Measurements from ENCODE around the gene ZNF407. TPM values are rescaled to one million over a fixed set of nuclear protein-coding genes. Genes with fewer than 3 reads are reported as not detected.

The ZNF407 gene
- total and polyA plus RNA-seq, 2 of the 13 experiments (the other 11 are each of a cell fraction or from before 2014, with no cell fraction given): 2.3 to 8.7 TPM

DNA sequence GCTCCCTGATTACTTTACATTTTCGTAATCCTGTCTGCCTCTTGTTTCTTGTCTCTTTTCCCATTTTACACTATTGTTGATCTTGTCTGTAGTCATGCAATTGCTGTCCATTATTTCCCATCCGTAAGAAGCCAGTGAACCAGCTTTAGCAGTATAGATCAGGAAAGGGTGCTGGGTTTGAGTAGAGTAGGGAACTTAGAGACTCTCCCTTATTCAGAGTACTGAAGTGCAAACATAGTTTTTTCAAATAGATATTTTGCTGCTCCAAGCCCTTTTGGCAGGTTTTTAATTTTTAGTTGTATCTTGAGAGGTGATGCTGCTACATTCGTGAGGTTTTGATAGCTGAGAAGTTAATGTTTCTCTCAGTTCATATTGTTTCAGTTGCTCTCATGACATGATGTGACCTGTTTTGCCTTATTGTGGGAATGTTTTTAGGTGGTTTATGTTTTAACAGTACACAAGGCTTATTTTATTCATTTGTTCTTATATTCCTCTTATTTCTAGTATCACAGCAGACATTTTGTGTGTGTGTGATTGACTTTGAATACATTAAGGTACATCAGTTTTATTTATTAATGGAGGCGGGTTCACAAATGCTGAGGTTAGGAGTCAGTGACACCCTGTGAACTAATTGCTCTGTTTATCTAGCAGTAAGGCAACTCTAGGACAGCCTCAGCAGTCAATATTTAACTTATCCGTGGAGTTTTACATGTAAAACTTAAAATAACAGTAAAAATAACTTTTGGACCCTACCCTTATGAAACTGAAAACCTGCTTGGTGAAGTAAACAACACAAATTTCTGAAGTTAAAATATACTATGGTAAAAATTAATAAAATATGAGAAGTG lies 118.4 kb downstream of the ZNF407 start (continued):
- TF ChIP-seq, protein P1, sequence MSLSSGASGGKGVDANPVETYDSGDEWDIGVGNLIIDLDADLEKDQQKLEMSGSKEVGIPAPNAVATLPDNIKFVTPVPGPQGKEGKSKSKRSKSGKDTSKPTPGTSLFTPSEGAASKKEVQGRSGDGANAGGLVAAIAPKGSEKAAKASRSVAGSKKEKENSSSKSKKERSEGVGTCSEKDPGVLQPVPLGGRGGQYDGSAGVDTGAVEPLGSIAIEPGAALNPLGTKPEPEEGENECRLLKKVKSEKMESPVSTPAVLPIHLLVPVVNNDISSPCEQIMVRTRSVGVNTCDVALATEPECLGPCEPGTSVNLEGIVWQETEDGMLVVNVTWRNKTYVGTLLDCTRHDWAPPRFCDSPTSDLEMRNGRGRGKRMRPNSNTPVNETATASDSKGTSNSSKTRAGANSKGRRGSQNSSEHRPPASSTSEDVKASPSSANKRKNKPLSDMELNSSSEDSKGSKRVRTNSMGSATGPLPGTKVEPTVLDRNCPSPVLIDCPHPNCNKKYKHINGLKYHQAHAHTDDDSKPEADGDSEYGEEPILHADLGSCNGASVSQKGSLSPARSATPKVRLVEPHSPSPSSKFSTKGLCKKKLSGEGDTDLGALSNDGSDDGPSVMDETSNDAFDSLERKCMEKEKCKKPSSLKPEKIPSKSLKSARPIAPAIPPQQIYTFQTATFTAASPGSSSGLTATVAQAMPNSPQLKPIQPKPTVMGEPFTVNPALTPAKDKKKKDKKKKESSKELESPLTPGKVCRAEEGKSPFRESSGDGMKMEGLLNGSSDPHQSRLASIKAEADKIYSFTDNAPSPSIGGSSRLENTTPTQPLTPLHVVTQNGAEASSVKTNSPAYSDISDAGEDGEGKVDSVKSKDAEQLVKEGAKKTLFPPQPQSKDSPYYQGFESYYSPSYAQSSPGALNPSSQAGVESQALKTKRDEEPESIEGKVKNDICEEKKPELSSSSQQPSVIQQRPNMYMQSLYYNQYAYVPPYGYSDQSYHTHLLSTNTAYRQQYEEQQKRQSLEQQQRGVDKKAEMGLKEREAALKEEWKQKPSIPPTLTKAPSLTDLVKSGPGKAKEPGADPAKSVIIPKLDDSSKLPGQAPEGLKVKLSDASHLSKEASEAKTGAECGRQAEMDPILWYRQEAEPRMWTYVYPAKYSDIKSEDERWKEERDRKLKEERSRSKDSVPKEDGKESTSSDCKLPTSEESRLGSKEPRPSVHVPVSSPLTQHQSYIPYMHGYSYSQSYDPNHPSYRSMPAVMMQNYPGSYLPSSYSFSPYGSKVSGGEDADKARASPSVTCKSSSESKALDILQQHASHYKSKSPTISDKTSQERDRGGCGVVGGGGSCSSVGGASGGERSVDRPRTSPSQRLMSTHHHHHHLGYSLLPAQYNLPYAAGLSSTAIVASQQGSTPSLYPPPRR (CRISPR knock-in tag; IDR thresholded peaks at IDR 0.05; ENCODE audit: borderline replicate concordance): peak; percentile 36; the same call in 1 of the 2 replicates
- no peak for TF ChIP-seq EED (CRISPR knock-in tag; IDR thresholded peaks at IDR 0.05)
- TF ChIP-seq, protein P2, sequence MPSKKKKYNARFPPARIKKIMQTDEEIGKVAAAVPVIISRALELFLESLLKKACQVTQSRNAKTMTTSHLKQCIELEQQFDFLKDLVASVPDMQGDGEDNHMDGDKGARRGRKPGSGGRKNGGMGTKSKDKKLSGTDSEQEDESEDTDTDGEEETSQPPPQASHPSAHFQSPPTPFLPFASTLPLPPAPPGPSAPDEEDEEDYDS (CRISPR knock-in tag; IDR thresholded peaks at IDR 0.05): 0 out of 2 replicates have a peak, but pooled peaks have one; percentile 8
- TF ChIP-seq, protein P3, sequence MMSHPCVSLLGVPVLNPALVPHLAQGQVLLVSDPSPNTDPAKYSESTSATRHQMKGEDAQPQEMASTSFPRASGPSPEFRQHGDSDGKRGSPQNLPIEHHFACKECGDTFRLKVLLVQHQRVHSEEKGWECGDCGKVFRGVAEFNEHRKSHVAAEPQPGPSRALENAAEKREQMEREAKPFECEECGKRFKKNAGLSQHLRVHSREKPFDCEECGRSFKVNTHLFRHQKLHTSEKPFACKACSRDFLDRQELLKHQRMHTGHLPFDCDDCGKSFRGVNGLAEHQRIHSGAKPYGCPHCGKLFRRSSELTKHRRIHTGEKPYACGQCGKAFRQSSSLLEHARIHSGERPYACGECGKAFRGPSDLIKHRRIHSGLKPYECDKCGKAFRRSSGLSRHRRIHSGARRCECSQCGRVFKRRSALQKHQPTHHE (CRISPR knock-in tag; IDR thresholded peaks at IDR 0.05; ENCODE audit: borderline replicate concordance): no peak
- TF ChIP-seq, protein P4, sequence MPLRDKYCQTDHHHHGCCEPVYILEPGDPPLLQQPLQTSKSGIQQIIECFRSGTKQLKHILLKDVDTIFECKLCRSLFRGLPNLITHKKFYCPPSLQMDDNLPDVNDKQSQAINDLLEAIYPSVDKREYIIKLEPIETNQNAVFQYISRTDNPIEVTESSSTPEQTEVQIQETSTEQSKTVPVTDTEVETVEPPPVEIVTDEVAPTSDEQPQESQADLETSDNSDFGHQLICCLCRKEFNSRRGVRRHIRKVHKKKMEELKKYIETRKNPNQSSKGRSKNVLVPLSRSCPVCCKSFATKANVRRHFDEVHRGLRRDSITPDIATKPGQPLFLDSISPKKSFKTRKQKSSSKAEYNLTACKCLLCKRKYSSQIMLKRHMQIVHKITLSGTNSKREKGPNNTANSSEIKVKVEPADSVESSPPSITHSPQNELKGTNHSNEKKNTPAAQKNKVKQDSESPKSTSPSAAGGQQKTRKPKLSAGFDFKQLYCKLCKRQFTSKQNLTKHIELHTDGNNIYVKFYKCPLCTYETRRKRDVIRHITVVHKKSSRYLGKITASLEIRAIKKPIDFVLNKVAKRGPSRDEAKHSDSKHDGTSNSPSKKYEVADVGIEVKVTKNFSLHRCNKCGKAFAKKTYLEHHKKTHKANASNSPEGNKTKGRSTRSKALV (CRISPR knock-in tag; IDR thresholded peaks at IDR 0.05): no peak
- TF ChIP-seq MLLT10 (CRISPR knock-in tag; IDR thresholded peaks at IDR 0.05): no peak
- TF ChIP-seq, protein P5, sequence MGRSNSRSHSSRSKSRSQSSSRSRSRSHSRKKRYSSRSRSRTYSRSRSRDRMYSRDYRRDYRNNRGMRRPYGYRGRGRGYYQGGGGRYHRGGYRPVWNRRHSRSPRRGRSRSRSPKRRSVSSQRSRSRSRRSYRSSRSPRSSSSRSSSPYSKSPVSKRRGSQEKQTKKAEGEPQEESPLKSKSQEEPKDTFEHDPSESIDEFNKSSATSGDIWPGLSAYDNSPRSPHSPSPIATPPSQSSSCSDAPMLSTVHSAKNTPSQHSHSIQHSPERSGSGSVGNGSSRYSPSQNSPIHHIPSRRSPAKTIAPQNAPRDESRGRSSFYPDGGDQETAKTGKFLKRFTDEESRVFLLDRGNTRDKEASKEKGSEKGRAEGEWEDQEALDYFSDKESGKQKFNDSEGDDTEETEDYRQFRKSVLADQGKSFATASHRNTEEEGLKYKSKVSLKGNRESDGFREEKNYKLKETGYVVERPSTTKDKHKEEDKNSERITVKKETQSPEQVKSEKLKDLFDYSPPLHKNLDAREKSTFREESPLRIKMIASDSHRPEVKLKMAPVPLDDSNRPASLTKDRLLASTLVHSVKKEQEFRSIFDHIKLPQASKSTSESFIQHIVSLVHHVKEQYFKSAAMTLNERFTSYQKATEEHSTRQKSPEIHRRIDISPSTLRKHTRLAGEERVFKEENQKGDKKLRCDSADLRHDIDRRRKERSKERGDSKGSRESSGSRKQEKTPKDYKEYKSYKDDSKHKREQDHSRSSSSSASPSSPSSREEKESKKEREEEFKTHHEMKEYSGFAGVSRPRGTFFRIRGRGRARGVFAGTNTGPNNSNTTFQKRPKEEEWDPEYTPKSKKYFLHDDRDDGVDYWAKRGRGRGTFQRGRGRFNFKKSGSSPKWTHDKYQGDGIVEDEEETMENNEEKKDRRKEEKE (IDR thresholded peaks at IDR 0.05): no peak
- TF ChIP-seq FOSL2 (CRISPR knock-in tag; IDR thresholded peaks at IDR 0.05): no peak
- no peak for TF ChIP-seq CEBPB (IDR thresholded peaks at IDR 0.05; ENCODE audit: borderline replicate concordance, low read depth, low read length)
- TF ChIP-seq CREM (IDR thresholded peaks at IDR 0.05): peak; percentile 33; the same call in 1 of the 2 replicates
- no peak for TF ChIP-seq CREM (CRISPR knock-in tag; IDR thresholded peaks at IDR 0.05)
- no peak for TF ChIP-seq ATF1 (CRISPR knock-in tag; IDR thresholded peaks at IDR 0.05)
- TF ChIP-seq MTA1 (CRISPR knock-in tag; IDR thresholded peaks at IDR 0.05; ENCODE audit: borderline replicate concordance): no peak; the same call in 1 of the 2 replicates
- no peak for TF ChIP-seq LCORL (IDR thresholded peaks at IDR 0.05)
- no peak for TF ChIP-seq LCORL (CRISPR knock-in tag; IDR thresholded peaks at IDR 0.05)
- TF ChIP-seq ZNF251 (CRISPR knock-in tag; IDR thresholded peaks at IDR 0.05): no peak
- peak; percentile 43; the same call in 1 of the 2 replicates for TF ChIP-seq HNF4A (CRISPR knock-in tag; IDR thresholded peaks at IDR 0.05)
- peak; percentile 36; the same call in 1 of the 2 replicates for TF ChIP-seq FOXJ3 (CRISPR knock-in tag; IDR thresholded peaks at IDR 0.05; ENCODE audit: borderline replicate concordance)
